HG03135 (cell line): ENCODE results near the gene TSHZ2.
"Not testable (repeated sequence)": the region's sequence is repeated elsewhere in the genome, so short reads cannot be mapped to it uniquely, and the experiment has no call there.

ENCODE experiments used
- ATAC-seq: cut with Tn5 transposase; IDR thresholded peaks from one replicate; pipeline ENCODE4 v1.9.1; 2021; ENCODE audit warnings: mild to moderate bottlenecking, moderate library complexity; ENCODE audit not compliant: unreplicated experiment

The TSHZ2 gene

GRCh38 chr20:53395188-53395923 is 423.2 kb downstream of the TSHZ2 start:
- no peak for ATAC-seq

- no peak for ATAC-seq
Observed at GRCh38 chr20:53399083-53399482, 426.9 kb downstream of the TSHZ2 start.

GRCh38 chr20:53399592-53400335 is 427.6 kb downstream of the TSHZ2 start:
- ATAC-seq, result no peak

GRCh38 chr20:53402233-53403005 is 430.3 kb downstream of the TSHZ2 start:
- no peak for ATAC-seq

GRCh38 chr20:53403029-53403428 is 430.9 kb downstream of the TSHZ2 start:
- no peak for ATAC-seq

GRCh38 chr20:53405139-53405538 is 433.0 kb downstream of the TSHZ2 start:
- no peak for ATAC-seq

- no peak for ATAC-seq
Observed at GRCh38 chr20:53406580-53406979, 434.4 kb downstream of the TSHZ2 start.

- ATAC-seq, result no peak
Observed at GRCh38 chr20:53408691-53409446, 436.7 kb downstream of the TSHZ2 start.

- no peak for ATAC-seq
Observed at GRCh38 chr20:53409447-53409717, 437.2 kb downstream of the TSHZ2 start.

GRCh38 chr20:53411129-53411528 is 439.0 kb downstream of the TSHZ2 start:
- no peak for ATAC-seq

- no peak for ATAC-seq
Observed at GRCh38 chr20:53411891-53412290, 439.7 kb downstream of the TSHZ2 start.

- no peak for ATAC-seq
Observed at GRCh38 chr20:53412577-53413185, 440.5 kb downstream of the TSHZ2 start.

GRCh38 chr20:53413186-53413631 is 441.1 kb downstream of the TSHZ2 start:
- peak; percentile 86 for ATAC-seq

GRCh38 chr20:53413845-53414244 is 441.7 kb downstream of the TSHZ2 start:
- ATAC-seq, result not testable (repeated sequence)

GRCh38 chr20:53419693-53420460 is 447.7 kb downstream of the TSHZ2 start:
- no peak for ATAC-seq

- no peak for ATAC-seq
Observed at GRCh38 chr20:53421343-53421742, 449.2 kb downstream of the TSHZ2 start.

- no peak for ATAC-seq
Observed at GRCh38 chr20:53422039-53422438, 449.9 kb downstream of the TSHZ2 start.

GRCh38 chr20:53423587-53424146 is 451.5 kb downstream of the TSHZ2 start:
- no peak for ATAC-seq

- no peak for ATAC-seq
Observed at GRCh38 chr20:53425481-53425880, 453.3 kb downstream of the TSHZ2 start.

GRCh38 chr20:53425941-53426340 is 453.8 kb downstream of the TSHZ2 start:
- no peak for ATAC-seq
